Testis (tissue), 3 donors: ENCODE data around the gene MYO18A. TPM values are rescaled to one million over a fixed set of nuclear protein-coding genes. Genes with fewer than 3 reads are reported as not detected.

Experiments used
- DNase-seq: peaks from one replicate; pipeline ENCODE4 v3.0.0-alpha.2; 2019
- H3K27ac ChIP-seq, 2 donors: fragments of 200-600 bp; sonication (generic); one replicate each; pipeline ENCODE4 v1.5.1; 2019
- H3K27me3 ChIP-seq: fragments of 200-600 bp; sonication (generic); one replicate; pipeline ENCODE4 v1.5.1; 2019
- H3K36me3 ChIP-seq: fragments of 200-600 bp; sonication (generic); one replicate; pipeline ENCODE4 v1.5.1; 2017; ENCODE audit warnings: low read depth; ENCODE audit errors: missing control alignments
- H3K4me1 ChIP-seq: fragments of 200-600 bp; sonication (generic); one replicate; pipeline ENCODE4 v1.5.1; 2019
- H3K4me3 ChIP-seq, 2 donors: fragments of 200-600 bp; sonication (generic); one replicate each; pipeline ENCODE4 v1.5.1; 2017 to 2019
- H3K9me3 ChIP-seq: fragments of 200-600 bp; sonication (generic); one replicate; pipeline ENCODE4 v1.5.1; 2017
- POLR2A ChIP-seq: fragments of 450-650 bp; IDR thresholded peaks from one replicate; pipeline ENCODE4 v1.6.1; 2017; ENCODE audit warnings: antibody characterized with exemption, mild to moderate bottlenecking, moderate library complexity
- WGBS, 2 donors: methylation state at CpG; one replicate each; pipeline ENCODE4 v1.1.5; 2018; 5-methylcytosine and 5-hydroxymethylcytosine counted together
- intact Hi-C: fragments of 100-400 bp; cut with DNase I; formaldehyde crosslinking; loops from one replicate; pipeline ENCODE4 v1.15.1; 2023; ENCODE audit warnings: low total_unique reads
- polyA plus RNA-seq: library from polyadenylated mRNA; stranded (reverse); fragments of 350-450 nt; fragmentation: Illumina TruSeq; extraction: RNeasy Lipid Tissue Mini Kit (QIAGEN cat#74804); gene quantifications from one replicate; pipeline ENCODE4 v1.2.3, GENCODE V29; 2014; ENCODE audit warnings: low read depth, low replicate concordance; ENCODE audit not compliant: insufficient read depth
- total RNA-seq, 2 donors: library from RNA; depleted of rRNA; stranded (reverse); fragments of >200 nt; gene quantifications; one replicate each; pipeline ENCODE4 v1.2.3, GENCODE V29; 2016
- TF ChIP-seq, protein P1 (sequence below), 3 experiments: fragments of 450-650 bp in 2 of 3; fragments of 200-600 bp in 1 of 3; sonication (generic) in 1 of 3; IDR thresholded peaks; one replicate each; pipeline ENCODE4 v1.5.1; 2016 to 2019; ENCODE audit warnings: antibody characterized with exemption in 3 of 3, mild to moderate bottlenecking in 2 of 3, moderate library complexity in 1 of 3

Gene MYO18A
- total and polyA plus RNA-seq, 3 donors from 2014 or later, result 89.1 to 154 (median 91.1) TPM

GRCh38 chr17:29076087-29076486 lies 104.1 kb downstream of the MYO18A start:
- 89 to 91% methylated on average over 6 of the region's 6 CpGs for WGBS, 2 donors
- Histone ChIP-seq H3K4me1 (no peaks in the 10 kb centered on the region), H3K9me3 (no peaks in the 10 kb centered on the region), H3K4me3 (no peak overlapping the region), H3K27ac (no peak overlapping the region), H3K27me3 (no peaks in the 10 kb centered on the region), H3K36me3 (no peaks in the 10 kb centered on the region)
- DNase-seq, result no peak
- TF ChIP-seq, protein P1, sequence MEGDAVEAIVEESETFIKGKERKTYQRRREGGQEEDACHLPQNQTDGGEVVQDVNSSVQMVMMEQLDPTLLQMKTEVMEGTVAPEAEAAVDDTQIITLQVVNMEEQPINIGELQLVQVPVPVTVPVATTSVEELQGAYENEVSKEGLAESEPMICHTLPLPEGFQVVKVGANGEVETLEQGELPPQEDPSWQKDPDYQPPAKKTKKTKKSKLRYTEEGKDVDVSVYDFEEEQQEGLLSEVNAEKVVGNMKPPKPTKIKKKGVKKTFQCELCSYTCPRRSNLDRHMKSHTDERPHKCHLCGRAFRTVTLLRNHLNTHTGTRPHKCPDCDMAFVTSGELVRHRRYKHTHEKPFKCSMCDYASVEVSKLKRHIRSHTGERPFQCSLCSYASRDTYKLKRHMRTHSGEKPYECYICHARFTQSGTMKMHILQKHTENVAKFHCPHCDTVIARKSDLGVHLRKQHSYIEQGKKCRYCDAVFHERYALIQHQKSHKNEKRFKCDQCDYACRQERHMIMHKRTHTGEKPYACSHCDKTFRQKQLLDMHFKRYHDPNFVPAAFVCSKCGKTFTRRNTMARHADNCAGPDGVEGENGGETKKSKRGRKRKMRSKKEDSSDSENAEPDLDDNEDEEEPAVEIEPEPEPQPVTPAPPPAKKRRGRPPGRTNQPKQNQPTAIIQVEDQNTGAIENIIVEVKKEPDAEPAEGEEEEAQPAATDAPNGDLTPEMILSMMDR (IDR thresholded peaks at IDR 0.05), result no peak
- no peak for TF ChIP-seq POLR2A
- intact Hi-C loops, result no loop called here

- no peak overlapping the region for H3K27ac ChIP-seq
- peaks cover 3% of the 10 kb centered on the region for H3K4me1 ChIP-seq
- H3K27me3 ChIP-seq, result no peaks in the 10 kb centered on the region
- 81 to 89% methylated on average over 11 to 12 of the region's 12 CpGs for WGBS, 2 donors
- intact Hi-C loops, result no loop called here
- H3K36me3 ChIP-seq, result no peaks in the 10 kb centered on the region
- TF ChIP-seq, protein P1 (IDR thresholded peaks at IDR 0.05), result no peak
- DNase-seq, result no peak
- no peak overlapping the region for H3K4me3 ChIP-seq
- no peaks in the 10 kb centered on the region for H3K9me3 ChIP-seq
Measured at GRCh38 chr17:29074488-29074887, 105.7 kb downstream of the MYO18A start.

DNA sequence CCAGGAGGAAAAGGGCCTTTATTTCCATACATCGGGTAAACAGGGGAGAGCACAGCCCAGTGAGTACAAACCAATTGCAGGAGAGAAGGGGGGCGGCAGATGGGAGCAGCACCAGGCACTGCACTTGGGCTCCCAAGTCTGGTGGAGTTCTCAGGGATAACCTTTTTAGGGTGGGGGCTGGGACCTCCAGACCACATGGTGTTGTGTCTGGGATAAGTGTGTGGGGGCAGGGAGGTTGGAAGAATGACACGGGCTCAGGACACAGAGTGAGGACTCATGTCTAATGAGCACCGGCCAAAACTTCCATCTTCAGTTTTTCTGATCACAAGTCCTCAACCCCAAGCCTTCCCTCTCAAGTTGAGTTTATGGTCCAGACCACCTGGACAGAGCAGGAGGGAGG lies 106.7 kb downstream of the MYO18A start:
- no peak overlapping the region for H3K27ac ChIP-seq
- intact Hi-C loops, result no loop called here
- 64 to 79% methylated on average over 4 of the region's 4 CpGs for WGBS, 2 donors

DNA sequence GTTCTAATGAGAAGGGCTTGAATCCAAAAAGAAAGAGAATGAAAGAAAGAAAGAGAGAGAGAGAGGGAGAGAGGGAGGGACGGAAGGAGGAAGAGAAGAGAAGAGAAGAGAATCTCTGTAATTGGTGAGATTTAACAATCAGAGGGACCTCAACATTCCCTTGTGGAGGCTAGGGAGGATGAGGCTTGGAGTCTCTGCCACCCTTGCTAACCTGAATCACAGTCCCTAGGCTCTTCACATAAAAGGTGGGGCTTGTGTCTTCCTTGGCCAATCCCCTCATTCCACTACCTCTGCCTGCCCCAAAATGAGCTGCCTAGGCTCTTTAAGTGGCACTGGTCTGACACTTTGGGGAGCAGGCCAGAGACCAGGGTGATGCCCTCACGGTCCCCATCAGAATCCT lies 107.2 kb downstream of the MYO18A start:
- WGBS, 2 donors, result 74 to 84% methylated on average over 2 of the region's 2 CpGs
- H3K27ac ChIP-seq, result no peak overlapping the region
- no peak for DNase-seq
- no peaks in the 10 kb centered on the region for H3K27me3 ChIP-seq
- no peaks in the 10 kb centered on the region for H3K9me3 ChIP-seq
- intact Hi-C loops, result no loop called here
- H3K4me3 ChIP-seq, result no peak overlapping the region
- no peaks in the 10 kb centered on the region for H3K36me3 ChIP-seq
- peaks cover 3% of the 10 kb centered on the region for H3K4me1 ChIP-seq
- no peak for TF ChIP-seq POLR2A
- TF ChIP-seq, protein P1 (IDR thresholded peaks at IDR 0.05), result no peak

More for the DNA sequence above, 106.7 kb downstream of the MYO18A start:
- Histone ChIP-seq H3K4me3 (no peak overlapping the region), H3K36me3 (no peaks in the 10 kb centered on the region), H3K4me1 (peaks cover 3% of the 10 kb centered on the region), H3K9me3 (no peaks in the 10 kb centered on the region), H3K27me3 (no peaks in the 10 kb centered on the region)
- no peak for TF ChIP-seq POLR2A
- TF ChIP-seq, protein P1 (IDR thresholded peaks at IDR 0.05), result no peak
- DNase-seq, result no peak

GRCh38 chr17:29071303-29071702 lies 108.9 kb downstream of the MYO18A start:
- H3K36me3 ChIP-seq, result no peaks in the 10 kb centered on the region
- DNase-seq, result no peak
- intact Hi-C loops, result no loop called here
- no peaks in the 10 kb centered on the region for H3K9me3 ChIP-seq
- no peaks in the 10 kb centered on the region for H3K27me3 ChIP-seq
- TF ChIP-seq, protein P1 (IDR thresholded peaks at IDR 0.05), result no peak
- no peak for TF ChIP-seq POLR2A
- peaks cover 3% of the 10 kb centered on the region for H3K4me1 ChIP-seq
- WGBS, 2 donors, result 90 to 100% methylated on average over 1 of the region's 1 CpG
- no peak overlapping the region for H3K4me3 ChIP-seq
- no peak overlapping the region for H3K27ac ChIP-seq
